Measurements from ENCODE around the gene COA6. TPM values are rescaled to one million over a fixed set of nuclear protein-coding genes. Genes with fewer than 3 reads are reported as not detected.

COA6 gene
- total RNA-seq, 1 experiment from 2014 or later: 47.9 TPM

- TF ChIP-seq PREB (CRISPR knock-in tag; IDR thresholded peaks at IDR 0.05; ENCODE audit: borderline replicate concordance): no peak
- TF ChIP-seq CREB1 (CRISPR knock-in tag; IDR thresholded peaks at IDR 0.05): no peak
- no peak for TF ChIP-seq MXD4 (CRISPR knock-in tag; IDR thresholded peaks at IDR 0.05; ENCODE audit: borderline replicate concordance)
- TF ChIP-seq ZNF138 (CRISPR knock-in tag; conservative IDR thresholded peaks at IDR 0.05): no peak
- no peak for TF ChIP-seq SMAD3 (CRISPR knock-in tag; IDR thresholded peaks at IDR 0.05; ENCODE audit: borderline replicate concordance)
- TF ChIP-seq, protein P1, sequence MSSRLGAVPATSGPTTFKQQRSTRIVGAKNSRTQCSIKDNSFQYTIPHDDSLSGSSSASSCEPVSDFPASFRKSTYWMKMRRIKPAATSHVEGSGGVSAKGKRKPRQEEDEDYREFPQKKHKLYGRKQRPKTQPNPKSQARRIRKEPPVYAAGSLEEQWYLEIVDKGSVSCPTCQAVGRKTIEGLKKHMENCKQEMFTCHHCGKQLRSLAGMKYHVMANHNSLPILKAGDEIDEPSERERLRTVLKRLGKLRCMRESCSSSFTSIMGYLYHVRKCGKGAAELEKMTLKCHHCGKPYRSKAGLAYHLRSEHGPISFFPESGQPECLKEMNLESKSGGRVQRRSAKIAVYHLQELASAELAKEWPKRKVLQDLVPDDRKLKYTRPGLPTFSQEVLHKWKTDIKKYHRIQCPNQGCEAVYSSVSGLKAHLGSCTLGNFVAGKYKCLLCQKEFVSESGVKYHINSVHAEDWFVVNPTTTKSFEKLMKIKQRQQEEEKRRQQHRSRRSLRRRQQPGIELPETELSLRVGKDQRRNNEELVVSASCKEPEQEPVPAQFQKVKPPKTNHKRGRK (CRISPR knock-in tag; IDR thresholded peaks at IDR 0.05; ENCODE audit: borderline replicate concordance): no peak
- no peak for TF ChIP-seq IRF2 (CRISPR knock-in tag; IDR thresholded peaks at IDR 0.05; ENCODE audit: borderline replicate concordance, low read depth)
Measured at GRCh38 chr1:234433563-234434285, 60.5 kb downstream of the COA6 start (continued).

Other genes with a start within 250 kb of the COA6 start
- 24.0 to 27.6 TPM (median 27.3 TPM) in 3 replicates for gene TARBP1, start 105.7 kb downstream of the COA6 start, total RNA-seq (2021)
- gene IRF2BP2, start 236.7 kb downstream of the COA6 start, total RNA-seq (2021): 61.9 to 70.9 TPM (median 62.4 TPM) in 3 replicates

All from WTC11 (cell line).